Epithelial cell of proximal tubule (primary cell): Measurements from ENCODE around the gene ACP5. TPM values are rescaled to one million over a fixed set of nuclear protein-coding genes. Genes with fewer than 3 reads are reported as not detected.

ENCODE experiments used
- DNase-seq: peaks from one replicate; pipeline ENCODE4 v3.0.0-alpha.2; 2011; ENCODE audit warnings: low read depth
- H3K4me3 ChIP-seq: 2 replicates; pipeline ENCODE4 v1.5.1; 2011; ENCODE audit warnings: low read depth, mild to moderate bottlenecking, low read length
- total RNA-seq: library from RNA; depleted of rRNA; stranded (reverse); fragments of >200 nt; gene quantifications from 2 replicates; pipeline ENCODE4 v1.2.3, GENCODE V29; 2015
- TF ChIP-seq, protein P1 (sequence below): conservative IDR thresholded peaks from 2 replicates; pipeline ENCODE4 v1.5.1; 2012; ENCODE audit warnings: low read depth, mild to moderate bottlenecking, low read length

ACP5 gene
- total RNA-seq, 1 donor from 2014 or later, result 4.4 TPM

DNA sequence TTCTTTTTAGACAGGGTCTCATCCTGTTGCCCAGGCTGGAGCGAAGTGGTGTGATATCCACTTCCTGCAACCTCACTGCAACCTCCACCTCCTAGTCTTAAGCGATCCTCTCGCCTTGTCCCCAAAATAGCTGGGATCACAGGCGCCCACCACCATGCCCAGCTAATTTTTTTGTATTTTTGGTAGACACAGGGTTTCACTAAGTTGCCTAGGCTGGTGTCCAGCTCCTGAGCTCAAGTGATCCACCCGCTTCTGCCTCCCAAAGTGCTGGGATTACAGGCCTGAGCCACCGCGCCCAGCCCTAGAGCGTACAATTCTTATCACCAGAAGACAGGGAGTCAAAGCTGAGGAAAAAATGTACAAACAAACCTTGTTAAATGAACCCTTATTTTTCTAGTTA is 13.9 kb downstream of the ACP5 start:
- no peak for DNase-seq
- no peak overlapping the region for H3K4me3 ChIP-seq
- TF ChIP-seq, protein P1, sequence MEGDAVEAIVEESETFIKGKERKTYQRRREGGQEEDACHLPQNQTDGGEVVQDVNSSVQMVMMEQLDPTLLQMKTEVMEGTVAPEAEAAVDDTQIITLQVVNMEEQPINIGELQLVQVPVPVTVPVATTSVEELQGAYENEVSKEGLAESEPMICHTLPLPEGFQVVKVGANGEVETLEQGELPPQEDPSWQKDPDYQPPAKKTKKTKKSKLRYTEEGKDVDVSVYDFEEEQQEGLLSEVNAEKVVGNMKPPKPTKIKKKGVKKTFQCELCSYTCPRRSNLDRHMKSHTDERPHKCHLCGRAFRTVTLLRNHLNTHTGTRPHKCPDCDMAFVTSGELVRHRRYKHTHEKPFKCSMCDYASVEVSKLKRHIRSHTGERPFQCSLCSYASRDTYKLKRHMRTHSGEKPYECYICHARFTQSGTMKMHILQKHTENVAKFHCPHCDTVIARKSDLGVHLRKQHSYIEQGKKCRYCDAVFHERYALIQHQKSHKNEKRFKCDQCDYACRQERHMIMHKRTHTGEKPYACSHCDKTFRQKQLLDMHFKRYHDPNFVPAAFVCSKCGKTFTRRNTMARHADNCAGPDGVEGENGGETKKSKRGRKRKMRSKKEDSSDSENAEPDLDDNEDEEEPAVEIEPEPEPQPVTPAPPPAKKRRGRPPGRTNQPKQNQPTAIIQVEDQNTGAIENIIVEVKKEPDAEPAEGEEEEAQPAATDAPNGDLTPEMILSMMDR, result no peak

DNA sequence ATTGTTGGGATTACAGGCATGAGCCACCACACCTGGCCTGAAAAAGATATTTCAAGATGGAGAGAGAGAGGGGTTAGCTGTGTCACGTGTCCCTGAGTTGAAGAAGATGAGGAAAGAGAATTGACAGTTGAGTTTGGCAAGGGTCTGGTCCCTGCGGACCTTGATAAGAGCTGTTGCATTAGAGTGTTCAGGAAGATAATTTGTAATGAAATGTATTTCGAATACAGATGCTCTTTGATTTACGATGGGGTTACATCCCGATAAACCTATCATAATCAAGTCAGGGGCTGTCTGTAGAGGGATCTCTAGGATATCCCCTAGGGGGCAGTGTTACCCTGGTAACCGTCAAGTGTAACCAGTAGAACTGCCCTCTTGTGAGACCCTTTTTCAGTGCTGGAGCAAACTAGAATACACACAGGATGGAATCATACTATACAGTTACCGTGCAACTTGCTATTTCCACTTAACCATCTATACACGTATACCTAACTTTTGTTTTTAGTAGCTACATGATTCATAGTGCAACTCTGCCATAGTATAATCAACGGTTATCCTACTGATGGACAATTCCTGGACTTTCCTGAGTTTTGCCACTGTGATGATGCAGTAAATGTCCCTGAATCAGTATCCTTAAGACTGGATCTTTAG is 16.9 kb downstream of the ACP5 start:
- H3K4me3 ChIP-seq, result no peak overlapping the region
- peak; percentile 35 for DNase-seq
- TF ChIP-seq, protein P1, result peak; percentile 83

DNA sequence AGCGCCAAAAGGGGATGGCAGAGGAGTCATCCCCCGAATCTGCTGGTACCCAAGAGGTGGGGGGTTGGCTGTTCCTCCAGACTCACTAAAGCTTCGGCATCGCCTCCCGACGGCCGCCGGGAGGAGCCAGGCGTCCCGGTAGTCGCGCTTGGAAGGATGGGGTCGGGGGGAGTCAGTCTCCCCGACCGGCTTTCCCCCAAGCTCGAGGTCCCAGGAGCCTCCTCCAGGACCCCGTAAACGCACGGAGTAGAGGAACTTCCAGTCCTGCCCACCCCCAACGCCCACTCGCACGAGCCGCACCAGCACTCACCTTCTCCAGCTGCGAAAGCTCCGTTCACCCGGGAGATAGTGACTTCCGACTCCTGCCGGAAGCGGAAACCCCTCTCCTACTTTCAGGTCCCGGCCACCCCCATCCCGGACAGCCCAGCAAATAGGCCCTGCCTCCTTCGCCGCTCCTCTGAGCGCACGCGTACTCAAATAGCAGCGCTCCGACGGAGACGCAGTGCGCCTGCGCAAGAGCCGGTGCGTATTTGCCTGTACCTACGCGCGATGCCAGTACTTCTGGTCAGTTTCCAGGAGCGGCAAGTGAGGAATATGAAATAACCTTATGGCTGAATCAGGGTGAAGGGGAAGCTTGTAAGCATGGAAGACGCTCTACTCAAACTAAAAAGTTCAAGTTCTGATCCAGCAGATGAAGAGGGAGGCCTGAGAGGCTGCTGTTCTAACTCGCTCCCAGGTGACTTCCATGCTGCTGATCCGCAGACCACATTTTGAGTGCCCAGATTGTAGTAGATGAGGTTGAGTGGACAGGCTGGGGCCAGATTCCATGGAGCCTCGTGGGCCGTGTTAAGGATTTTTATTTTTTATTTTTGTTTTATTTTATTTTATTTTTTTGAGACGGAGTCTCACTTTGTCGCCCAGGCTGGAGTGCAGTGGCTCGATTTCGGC is 18.3 kb downstream of the ACP5 start, which contains the start of gene ELOF1:
Gene ELOF1, minus strand, starts transcription at position 350 of the 948 bp plus-strand sequence. CDS start 4,883 bp downstream, outside the sequence.
- peak within 1 kb of the TSS; percentile 92 for H3K4me3 ChIP-seq
- TF ChIP-seq, protein P1, result peak; percentile 34
- peak; percentile 80 for DNase-seq

DNA sequence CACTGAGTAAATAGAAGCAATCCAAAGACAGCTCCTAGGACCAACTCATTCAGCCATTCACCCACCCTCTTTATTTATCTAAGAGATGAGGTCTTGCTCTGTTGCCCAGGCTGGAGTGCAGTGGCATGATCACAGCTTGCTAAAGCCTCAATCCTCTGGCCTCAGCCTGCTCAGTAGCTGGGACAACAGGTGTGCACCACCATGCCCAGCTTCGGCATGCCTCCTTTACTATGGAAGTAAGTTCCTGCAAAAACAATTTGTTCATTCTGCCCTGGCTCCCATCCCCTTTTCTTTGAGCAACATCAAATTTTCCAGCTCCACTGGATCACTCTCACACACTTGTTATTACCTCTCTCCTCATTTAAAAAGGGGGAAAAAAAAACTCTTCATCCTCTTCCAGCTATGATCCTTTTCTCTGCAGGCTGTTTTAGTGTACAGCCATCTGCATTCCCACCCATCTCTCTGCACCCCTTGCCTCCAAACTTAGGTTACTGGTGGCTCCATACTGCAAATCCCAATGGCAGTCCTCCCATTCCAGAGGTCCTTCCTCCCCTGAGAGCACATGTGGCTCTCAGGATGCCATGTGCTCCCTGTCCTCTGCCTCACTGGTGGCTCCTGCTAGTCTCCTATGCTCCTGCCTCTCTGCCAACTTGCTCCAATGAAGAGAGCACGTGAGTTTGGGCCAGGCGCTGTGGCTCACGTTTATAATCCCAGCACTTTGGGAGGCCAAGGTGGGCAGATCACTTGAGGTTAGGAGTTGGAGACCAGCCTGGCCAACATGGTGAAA is 20.6 kb downstream of the ACP5 start:
- TF ChIP-seq, protein P1, result no peak
- no peak for DNase-seq
- no peak overlapping the region for H3K4me3 ChIP-seq

DNA sequence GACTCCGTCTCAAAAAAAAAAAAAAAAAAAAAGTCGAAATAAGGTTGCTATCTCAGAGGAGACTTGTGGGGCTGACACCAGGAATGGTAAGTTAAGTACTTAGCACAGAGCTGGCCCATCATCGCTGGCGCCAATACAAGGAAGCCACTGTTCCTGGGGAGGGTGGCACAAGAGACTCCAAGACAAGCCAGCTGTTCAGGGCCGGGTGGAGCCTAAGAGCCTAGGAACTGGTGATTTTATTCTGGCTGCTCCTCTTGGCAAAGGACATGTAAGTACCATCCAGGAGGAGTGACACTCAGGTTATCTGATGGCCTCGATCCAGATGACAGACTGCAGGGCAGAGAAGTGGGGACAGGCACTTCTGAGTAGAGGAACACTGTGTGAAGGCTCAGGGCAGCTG is 22.2 kb downstream of the ACP5 start:
- TF ChIP-seq, protein P1, result no peak
- no peak overlapping the region for H3K4me3 ChIP-seq
- DNase-seq, result no peak

DNA sequence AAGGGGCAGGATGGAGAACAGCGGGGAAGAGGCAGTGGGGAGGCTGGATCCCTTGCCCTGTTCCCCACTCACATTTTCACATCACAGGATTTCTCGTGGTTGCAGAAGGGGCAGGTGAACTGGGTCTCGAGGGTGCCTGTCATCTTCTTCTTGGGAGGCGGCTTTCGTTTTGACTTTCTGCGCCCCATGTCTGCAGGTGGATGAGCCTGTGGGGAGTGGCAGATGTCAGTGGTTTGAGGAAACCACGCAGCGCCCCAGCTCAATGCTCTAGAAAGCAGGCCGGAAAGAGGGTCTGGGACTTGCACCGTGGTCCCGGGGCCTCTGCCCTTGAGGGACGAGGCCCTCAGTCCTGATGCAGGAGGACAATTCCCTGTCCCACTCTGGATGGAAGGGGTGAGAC is 23.3 kb downstream of the ACP5 start:
- no peak for DNase-seq
- TF ChIP-seq, protein P1, result no peak

More for the DNA sequence above, 23.3 kb downstream of the ACP5 start:
- H3K4me3 ChIP-seq, result no peak overlapping the region
